Dermis blood vessel endothelial cell (primary cell): ENCODE results near the gene TBXT. TPM values are rescaled to one million over a fixed set of nuclear protein-coding genes. Genes with fewer than 3 reads are reported as not detected.
"Not testable (repeated sequence)": the region's sequence is repeated elsewhere in the genome, so short reads cannot be mapped to it uniquely, and the experiment has no call there.

Experiments used
- DNase-seq: peaks from one replicate; pipeline ENCODE4 v3.0.0; 2010
- total RNA-seq: library from RNA; depleted of rRNA; stranded (reverse); fragments of >200 nt; gene quantifications from 2 replicates; pipeline ENCODE4 v1.2.3, GENCODE V29; 2014

Gene TBXT
- total RNA-seq, 1 donor from 2014 or later, result not detected

DNA sequence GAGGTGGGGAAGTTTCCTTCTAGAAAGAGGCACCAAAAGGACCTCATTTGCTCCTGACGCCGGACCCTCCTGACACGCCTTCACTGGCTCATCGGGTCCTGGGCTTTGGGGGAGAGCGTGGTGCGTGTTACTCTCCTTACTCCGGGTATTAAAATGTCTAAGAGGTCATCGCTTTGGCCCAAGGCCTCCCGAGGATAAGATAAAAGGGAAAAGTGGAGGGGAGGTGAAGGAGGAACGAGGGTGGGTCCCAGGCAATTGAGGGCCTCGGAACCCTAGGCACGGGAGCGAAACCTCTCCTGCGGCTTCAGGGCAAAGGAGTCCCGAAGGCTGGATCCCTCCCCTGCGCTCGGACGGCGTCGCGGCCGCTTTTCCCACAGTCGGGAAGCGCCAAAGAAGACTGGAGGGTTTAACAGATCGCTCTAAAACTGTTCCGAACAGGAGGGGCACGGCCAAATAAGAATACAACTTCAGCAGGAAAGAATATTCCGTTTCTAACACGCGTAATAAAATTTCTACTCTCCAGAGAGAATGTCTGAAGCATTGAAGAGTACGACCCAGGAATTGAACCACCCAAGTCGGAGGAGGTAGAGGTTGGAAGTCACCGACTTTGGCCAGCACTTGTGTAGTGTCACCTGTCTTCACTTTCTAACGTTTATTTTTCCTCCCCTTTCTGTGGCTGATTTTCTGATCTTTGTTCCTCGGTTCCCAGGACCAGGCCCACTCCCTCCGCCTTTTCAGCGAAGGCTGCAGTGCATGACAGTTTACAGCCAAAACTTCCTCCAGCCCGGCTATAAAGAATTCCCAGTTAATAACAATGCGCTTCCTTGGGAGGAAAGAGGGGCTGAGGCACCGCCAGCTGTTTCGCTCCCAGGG is 2.1 kb upstream of the TBXT start:
- no peak for DNase-seq

DNA sequence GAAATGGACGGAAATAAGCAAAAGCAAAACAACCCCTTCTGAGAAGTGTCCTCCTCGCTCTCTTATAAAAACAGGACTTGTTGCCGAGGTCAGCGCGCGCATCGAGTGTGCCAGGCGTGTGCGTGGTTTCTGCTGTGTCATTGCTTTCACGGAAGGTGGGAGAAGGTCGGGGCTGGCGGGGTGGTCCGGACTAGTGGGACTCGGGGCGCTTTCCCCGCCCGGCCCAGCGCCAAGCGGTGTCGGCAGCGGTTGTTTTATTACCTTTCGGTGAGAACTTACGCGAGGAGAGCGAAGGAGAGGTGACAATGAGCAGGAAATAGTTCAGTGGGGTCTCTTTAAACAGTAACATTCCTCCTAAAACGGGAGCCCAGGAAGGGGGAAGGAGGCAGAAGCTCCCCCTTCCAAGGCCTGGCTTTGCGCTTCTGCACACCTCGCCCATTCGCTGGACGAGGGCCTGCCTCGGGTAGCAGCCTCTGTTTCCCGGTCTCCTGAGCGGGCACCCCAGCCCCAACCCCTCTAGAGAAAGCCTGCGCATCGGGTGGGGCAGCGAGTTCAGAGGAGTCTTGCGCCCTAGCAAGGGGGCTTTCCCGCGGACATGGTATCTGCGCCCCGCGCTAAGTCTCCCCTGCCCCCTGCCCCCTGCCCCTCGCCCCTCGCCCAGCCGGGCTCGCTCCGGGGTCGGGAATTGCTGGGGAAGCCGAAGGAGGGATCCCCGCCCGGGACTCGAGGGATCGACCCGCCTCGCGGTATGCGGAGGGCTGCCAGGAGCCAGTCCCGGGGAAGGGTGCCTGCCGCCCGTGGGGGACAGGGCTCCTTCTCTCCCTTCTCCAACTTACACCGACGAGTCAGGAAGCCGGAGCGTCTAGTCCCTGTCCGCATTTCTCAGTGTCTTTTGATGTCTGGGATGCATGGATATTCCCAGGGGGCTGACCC is 1.2 kb upstream of the TBXT start:
- DNase-seq, result no peak

DNA sequence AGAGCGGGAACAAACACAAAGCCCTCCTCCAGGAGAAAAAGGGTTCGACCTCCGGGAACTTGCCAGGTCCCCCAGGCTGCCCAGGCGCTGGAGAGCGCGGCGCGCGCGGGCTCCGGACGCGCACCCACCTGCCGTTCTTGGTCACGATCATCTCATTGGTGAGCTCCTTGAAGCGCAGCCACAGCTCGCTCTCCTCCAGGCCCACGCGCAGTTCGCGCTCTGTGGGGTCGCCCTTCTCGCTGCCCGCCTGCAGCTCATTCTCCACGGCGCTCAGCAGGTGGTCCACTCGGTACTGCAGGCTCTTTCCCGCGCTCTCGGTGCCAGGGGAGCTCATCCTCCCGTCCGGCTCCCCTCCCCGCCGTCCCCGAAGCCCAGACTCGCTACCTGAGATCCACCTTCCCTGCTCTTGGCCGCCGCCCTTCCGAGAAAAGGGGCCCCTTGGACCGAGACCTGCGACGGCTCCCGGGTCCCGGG is 356 bp downstream of the TBXT start:
- no peak for DNase-seq

DNA sequence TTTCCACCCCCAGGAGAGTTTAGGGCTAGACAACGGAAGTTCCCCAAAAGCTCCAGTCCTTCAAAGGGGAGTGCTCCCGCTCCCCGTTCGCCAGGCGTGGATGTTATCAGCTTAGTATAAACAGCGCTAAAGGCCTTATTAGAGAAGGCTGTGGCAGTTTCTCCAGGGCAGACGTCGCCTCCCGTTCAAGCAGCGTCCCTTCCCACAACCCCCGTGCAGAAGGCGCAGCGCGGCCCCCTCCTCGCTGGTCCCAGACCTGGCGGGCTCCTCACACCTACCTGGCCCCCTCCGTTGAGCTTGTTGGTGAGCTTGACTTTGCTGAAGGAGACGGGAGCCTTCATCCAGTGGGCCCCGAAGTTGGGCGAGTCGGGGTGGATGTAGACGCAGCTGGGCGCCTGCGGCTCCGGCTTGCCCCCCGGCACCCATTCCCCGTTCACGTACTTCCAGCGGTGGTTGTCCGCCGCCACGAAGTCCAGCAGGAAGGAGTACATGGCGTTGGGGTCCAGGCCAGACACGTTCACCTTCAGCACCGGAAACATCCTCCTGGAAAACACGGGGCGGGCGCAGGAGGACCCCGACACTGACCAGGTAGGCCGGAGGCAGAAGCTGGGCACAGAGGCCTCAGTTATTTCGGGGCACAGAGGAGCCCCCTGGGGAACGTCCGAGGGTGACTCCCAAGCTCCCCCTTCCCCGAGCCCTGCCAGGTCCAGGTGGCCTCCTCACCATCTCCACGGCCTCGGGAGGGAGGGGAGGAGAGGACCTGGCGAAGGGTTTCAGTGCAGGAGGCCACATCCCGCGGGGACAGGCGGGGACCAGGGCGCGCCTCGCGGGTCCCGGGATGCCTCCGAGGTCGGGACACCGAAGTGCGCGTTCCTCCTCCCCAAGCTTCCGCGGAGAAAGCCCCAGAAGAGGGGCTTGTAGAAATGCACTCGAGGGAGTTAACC is 1.1 kb downstream of the TBXT start:
- DNase-seq, result no peak

- no peak for DNase-seq
Measured at GRCh38 chr6:166165558-166166313, 1.9 kb downstream of the TBXT start.

GRCh38 chr6:166162599-166163342 is 4.9 kb downstream of the TBXT start:
- DNase-seq, result no peak

GRCh38 chr6:166157930-166158617 is 9.6 kb downstream of the TBXT start:
- DNase-seq, result no peak

DNA sequence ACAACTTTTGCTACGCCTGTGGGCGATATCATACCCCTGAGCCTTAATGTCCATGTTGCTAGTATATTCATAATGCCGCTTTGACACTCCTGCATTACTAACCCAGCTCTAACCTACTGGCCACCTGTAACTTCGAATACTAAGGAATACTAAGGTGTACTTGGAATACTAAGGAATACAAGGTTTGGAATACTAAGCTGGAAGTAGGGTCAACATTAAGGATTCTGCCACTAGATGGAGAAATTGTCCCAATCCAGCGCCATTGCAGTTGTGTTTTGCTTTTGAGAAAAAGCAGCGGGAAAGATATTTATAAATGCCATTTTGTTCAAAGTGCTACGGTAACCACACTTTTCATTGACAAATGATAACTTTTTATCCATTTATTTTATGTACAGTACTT is 10.7 kb downstream of the TBXT start:
- DNase-seq, result peak; percentile 27

DNA sequence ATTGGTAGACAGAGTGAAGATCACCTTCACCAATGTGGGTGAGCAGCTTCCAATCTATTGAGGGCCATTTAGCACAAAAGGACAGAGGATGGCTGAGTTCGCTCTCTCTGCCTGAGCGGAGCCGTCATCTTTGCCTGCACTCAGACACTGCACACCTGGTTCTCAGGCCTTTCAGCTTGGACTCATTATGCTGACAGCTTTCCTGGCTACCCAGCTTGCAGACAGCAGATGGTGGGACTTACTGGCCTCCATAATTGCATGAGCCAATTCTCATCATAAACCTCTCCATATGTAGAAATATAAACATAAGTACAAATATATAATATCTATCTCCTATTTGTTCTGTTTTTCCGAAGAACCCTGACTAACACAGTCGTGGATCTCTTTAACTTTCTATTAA is 13.7 kb downstream of the TBXT start:
- no peak for DNase-seq

DNA sequence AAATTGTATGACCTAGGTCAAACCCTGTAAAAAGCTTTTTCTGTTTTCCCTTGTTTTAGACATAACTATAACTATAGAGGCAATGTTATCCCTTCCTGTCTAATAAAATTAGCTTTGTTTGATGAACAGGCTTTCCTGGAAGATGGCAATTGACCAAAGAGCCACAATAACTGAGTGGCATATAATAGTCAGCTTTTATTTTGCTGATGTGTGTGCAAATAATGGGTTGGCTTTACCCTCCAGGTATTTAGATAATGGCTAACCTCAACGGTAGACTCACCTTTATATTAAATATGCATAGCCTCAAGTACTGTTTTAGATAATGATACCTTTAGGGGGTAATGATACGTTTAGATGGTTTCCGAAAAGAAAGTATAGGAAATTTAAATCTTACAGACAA is 15.0 kb downstream of the TBXT start:
- DNase-seq, result no peak

GRCh38 chr6:166151798-166152197 is 15.9 kb downstream of the TBXT start:
- DNase-seq, result no peak

- DNase-seq, result no peak
Measured at GRCh38 chr6:166145751-166146150, 21.9 kb downstream of the TBXT start.

- peak; percentile 68 for DNase-seq
Measured at GRCh38 chr6:166143011-166143410, 24.6 kb downstream of the TBXT start.

- no peak for DNase-seq
Measured at GRCh38 chr6:166127624-166128472, 39.8 kb downstream of the TBXT start.

DNA sequence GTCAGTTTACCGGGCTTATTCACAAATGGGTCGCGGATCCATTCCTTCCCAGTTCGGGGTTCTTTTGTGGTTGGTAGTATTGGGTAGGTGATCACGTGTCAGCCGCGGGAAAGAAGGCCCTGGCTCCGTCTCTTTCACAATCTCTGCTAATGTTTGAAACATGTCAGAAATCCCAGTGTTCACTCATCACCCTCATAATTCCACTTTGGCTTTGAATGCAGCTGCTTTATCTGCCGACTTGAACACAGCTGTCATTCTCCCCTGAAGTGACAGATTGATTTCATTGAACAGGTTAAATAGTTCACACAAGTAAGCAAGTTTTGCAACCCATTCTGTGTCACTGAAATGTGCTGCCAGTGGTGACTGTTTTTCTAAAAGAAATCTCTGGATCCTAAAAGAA is 44.5 kb downstream of the TBXT start:
- not testable (repeated sequence) for DNase-seq

- DNase-seq, result no peak
Measured at GRCh38 chr6:166121726-166122125, 45.9 kb downstream of the TBXT start.

DNA sequence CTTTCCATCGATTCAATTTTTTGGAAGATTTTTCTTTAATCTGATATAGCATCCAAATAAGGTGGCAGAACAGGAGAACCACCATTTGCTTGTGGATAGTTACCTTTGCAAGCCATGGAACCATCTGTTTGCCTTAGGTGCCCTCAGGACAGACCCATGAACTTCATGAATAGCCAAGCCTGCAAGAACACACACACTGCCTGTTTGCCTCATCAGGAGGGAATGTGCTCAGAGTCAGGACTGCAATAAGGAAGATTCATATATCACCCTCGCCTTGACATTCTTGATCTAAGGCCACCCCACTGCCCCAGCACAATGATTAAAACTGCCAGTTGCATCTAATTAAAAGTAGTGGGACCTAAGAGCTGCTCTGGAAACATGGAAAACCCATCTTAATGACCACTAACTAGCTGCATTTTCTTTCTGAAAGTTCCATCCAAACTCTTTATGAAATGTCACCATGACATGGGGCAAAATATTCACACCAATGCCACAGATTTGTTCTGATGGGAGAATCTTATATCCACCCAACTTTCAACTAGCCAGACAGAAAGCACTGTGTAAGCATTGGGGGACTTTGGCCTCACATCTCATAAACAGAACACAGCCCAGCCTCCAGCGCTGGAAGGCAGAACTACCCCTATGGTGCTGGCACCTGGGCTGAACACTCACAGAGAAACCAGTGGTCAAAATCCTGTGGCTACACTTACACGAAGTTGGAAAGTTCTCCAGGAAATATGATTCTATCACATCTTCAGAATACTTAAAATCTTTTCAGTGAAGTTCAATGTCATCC is 48.3 kb downstream of the TBXT start:
- no peak for DNase-seq

DNA sequence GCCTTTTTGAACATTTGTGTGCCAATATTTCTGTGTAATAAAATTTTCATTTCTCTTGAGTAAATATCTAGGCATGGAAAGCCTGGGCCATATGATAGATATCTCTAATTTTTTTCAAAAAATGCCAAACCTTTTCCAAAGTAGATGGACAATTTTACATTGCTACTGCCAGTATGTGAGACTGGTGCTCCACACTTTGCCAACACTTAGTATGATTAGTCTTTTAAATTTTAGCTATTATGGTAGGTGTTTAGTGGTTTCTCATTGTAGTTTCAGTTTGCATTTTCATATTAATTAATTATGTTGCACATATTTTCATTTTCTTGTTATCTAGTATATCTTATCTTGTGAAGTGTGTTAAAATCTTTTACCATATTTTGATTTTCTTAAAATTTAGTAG is 52.0 kb downstream of the TBXT start:
- no peak for DNase-seq
